OCI-LY3 (cell line): ENCODE measurements around the gene HSPA2.
"Not testable (repeated sequence)": the region's sequence is repeated elsewhere in the genome, so short reads cannot be mapped to it uniquely, and the experiment has no call there.

Source experiments
- CTCF ChIP-seq: fragments of 200-600, 300-600 bp; sonication (generic); IDR thresholded peaks from 2 replicates; pipeline ENCODE4 v1.5.1; 2014; ENCODE audit warnings: antibody characterized with exemption, low read length, low read depth
- EZH2phosphoT487 ChIP-seq: fragments of 200-600 bp; shearing (Covaris generic); IDR thresholded peaks from 2 replicates; pipeline ENCODE4 v1.6.1; 2018; ENCODE audit warnings: antibody characterized with exemption, mixed run types, low read depth

GRCh38 chr14:64517667-64518066, 22.9 kb upstream of the HSPA2 start:
- TF ChIP-seq CTCF, EZH2phosphoT487: not testable (repeated sequence)
